Smooth muscle cell (in vitro differentiated cells): Measurements from ENCODE around the gene ATRIP. TPM values are rescaled to one million over a fixed set of nuclear protein-coding genes. Genes with fewer than 3 reads are reported as not detected.
A peak's percentile ranks its signal among the peaks of the same experiment; 100 is the strongest.

Source experiments
- DNase-seq: peaks from one replicate; lab custom pipeline; 2025; ENCODE audit not compliant: unreplicated experiment; lab: John Stamatoyannopoulos, UW
- H2AFZ ChIP-seq: fragments of 200-600 bp; sonication (generic); 2 replicates; pipeline ENCODE4 v1.6.0; 2016; ENCODE audit warnings: antibody characterized with exemption, low read depth, mild to moderate bottlenecking
- H3F3A ChIP-seq: fragments of 200-600 bp; sonication (generic); 2 replicates; pipeline ENCODE4 v1.6.0; 2017; ENCODE audit warnings: antibody characterized with exemption, low read depth
- H3K27ac ChIP-seq: fragments of 200-600 bp; sonication (generic); 2 replicates; pipeline ENCODE4 v1.5.1; 2016; ENCODE audit warnings: low read depth, mild to moderate bottlenecking
- H3K27me3 ChIP-seq: fragments of 200-600 bp; sonication (generic); 2 replicates; pipeline ENCODE4 v1.6.1; 2016; ENCODE audit warnings: low read depth, mild to moderate bottlenecking
- H3K36me3 ChIP-seq: fragments of 200-600 bp; sonication (generic); 2 replicates; pipeline ENCODE4 v1.5.1; 2016; ENCODE audit warnings: low read depth
- H3K4me1 ChIP-seq: fragments of 200-600 bp; sonication (generic); 2 replicates; pipeline ENCODE4 v1.5.1; 2016; ENCODE audit warnings: low read depth
- H3K4me2 ChIP-seq: fragments of 200-600 bp; sonication (generic); 2 replicates; pipeline ENCODE4 v1.6.0; 2016; ENCODE audit warnings: mild to moderate bottlenecking
- H3K4me3 ChIP-seq: fragments of 200-600 bp; sonication (generic); 2 replicates; pipeline ENCODE4 v1.5.1; 2016; ENCODE audit warnings: mild to moderate bottlenecking
- H3K79me2 ChIP-seq: fragments of 200-600 bp; sonication (generic); 2 replicates; pipeline ENCODE4 v1.6.0; 2016; ENCODE audit warnings: low read depth, mild to moderate bottlenecking
- H3K9ac ChIP-seq: fragments of 200-600 bp; sonication (generic); 2 replicates; pipeline ENCODE4 v1.6.0; 2016; ENCODE audit warnings: low read depth
- H3K9me3 ChIP-seq: fragments of 200-600 bp; sonication (generic); replicated peaks from 2 replicates; pipeline ENCODE4 v1.5.1; 2016; ENCODE audit warnings: low read depth
- H4K20me1 ChIP-seq: fragments of 200-600 bp; sonication (generic); 2 replicates; pipeline ENCODE4 v1.6.0; 2016; ENCODE audit warnings: low read depth
- WGBS: methylation state at CpG from one replicate; pipeline ENCODE4 v1.1.7; 2016; ENCODE audit warnings: low lambda C conversion rate; 5-methylcytosine and 5-hydroxymethylcytosine counted together
- polyA plus RNA-seq: library from polyadenylated mRNA; unstranded; fragments of >200 nt; fragmentation: Nextera tagmentation; extraction: Ambion mirVana; gene quantifications from 2 replicates; pipeline ENCODE4 v1.2.1, GENCODE V29; 2016
- total RNA-seq: library from RNA; depleted of rRNA; stranded (reverse); fragments of >200 nt; gene quantifications from 2 replicates; pipeline ENCODE4 v1.2.3, GENCODE V29; 2014
- TF ChIP-seq, protein P1 (sequence below): fragments of 200-600 bp; sonication (generic); IDR thresholded peaks from 2 replicates; pipeline ENCODE4 v1.5.1; 2017; ENCODE audit warnings: borderline replicate concordance, mild to moderate bottlenecking, antibody characterized with exemption; ENCODE audit not compliant: insufficient read depth, poor library complexity, severe bottlenecking

The ATRIP gene
- total and polyA plus RNA-seq, 2 experiments from 2014 or later = 4.0 to 7.3 TPM

DNA sequence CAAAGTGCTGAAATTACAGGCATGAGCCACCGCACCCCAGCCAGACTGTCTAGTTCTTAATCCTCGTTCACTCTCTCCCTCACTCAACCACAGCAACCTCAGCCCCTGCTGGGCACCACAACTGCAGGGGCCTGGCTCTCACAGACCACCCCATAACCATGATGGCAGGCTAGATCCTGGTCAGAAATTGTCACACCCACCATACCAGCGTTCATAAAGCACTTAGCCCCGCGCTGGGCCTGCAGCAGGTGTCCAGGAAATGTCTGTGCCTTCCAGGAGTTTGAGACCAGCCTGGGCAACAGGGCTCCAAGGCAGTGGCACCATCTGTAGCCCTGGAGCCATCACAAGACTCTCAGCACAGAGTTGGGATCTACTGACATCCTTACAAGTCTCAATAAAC is 55.6 kb downstream of the ATRIP start:
- Histone ChIP-seq H4K20me1 (peaks cover 5% of the 10 kb centered on the region), H3F3A (peaks cover 4% of the 10 kb centered on the region), H3K27ac (no peak overlapping the region), H3K27me3 (no peaks in the 10 kb centered on the region), H3K9ac (no peak overlapping the region), H2AFZ (no peak overlapping the region), H3K4me2 (no peak overlapping the region), H3K4me3 (no peak overlapping the region), H3K9me3 (no peaks in the 10 kb centered on the region), H3K36me3 (no peaks in the 10 kb centered on the region), H3K79me2 (no peaks in the 10 kb centered on the region), H3K4me1 (peaks cover 5% of the 10 kb centered on the region)
- 89% methylated on average over 5 of the region's 5 CpGs for WGBS
- DNase-seq = no peak
- TF ChIP-seq, protein P1, sequence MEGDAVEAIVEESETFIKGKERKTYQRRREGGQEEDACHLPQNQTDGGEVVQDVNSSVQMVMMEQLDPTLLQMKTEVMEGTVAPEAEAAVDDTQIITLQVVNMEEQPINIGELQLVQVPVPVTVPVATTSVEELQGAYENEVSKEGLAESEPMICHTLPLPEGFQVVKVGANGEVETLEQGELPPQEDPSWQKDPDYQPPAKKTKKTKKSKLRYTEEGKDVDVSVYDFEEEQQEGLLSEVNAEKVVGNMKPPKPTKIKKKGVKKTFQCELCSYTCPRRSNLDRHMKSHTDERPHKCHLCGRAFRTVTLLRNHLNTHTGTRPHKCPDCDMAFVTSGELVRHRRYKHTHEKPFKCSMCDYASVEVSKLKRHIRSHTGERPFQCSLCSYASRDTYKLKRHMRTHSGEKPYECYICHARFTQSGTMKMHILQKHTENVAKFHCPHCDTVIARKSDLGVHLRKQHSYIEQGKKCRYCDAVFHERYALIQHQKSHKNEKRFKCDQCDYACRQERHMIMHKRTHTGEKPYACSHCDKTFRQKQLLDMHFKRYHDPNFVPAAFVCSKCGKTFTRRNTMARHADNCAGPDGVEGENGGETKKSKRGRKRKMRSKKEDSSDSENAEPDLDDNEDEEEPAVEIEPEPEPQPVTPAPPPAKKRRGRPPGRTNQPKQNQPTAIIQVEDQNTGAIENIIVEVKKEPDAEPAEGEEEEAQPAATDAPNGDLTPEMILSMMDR = no peak

DNA sequence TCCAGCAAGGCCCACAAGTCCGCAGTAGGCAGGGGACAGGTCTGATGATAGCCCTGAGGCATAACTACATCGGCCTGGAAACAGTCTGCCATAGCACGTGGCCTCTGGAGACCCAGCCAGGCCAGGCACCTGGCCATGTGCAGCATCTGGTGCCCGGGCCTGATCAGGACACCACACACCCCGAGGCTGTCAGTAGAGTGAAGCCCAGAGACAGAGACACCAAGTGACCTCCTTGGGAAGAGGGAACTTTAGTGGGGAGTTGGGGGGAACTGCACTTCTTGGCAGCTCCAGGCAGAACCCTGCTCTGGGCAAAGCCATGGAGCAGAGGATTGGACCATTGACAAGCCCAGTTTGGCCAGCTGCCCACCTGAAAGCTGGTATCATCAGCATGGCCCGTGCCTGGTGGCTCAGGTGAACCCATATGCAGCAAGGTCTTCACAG is 56.2 kb downstream of the ATRIP start:
- no peaks in the 10 kb centered on the region for H3K79me2 ChIP-seq
- TF ChIP-seq, protein P1 = no peak
- H3F3A ChIP-seq = peaks cover 7% of the 10 kb centered on the region
- WGBS = 89% methylated on average over 6 of the region's 6 CpGs
- peak overlapping the region; percentile 96 for H3K4me2 ChIP-seq
- H2AFZ ChIP-seq = no peak overlapping the region
- peaks cover 5% of the 10 kb centered on the region for H4K20me1 ChIP-seq
- H3K9ac ChIP-seq = no peak overlapping the region
- DNase-seq = no peak
- H3K4me1 ChIP-seq = peaks cover 5% of the 10 kb centered on the region
- no peaks in the 10 kb centered on the region for H3K36me3 ChIP-seq
- H3K4me3 ChIP-seq = no peak overlapping the region
- no peaks in the 10 kb centered on the region for H3K27me3 ChIP-seq
- peak overlapping the region; percentile 45 for H3K27ac ChIP-seq
- H3K9me3 ChIP-seq = no peaks in the 10 kb centered on the region

DNA sequence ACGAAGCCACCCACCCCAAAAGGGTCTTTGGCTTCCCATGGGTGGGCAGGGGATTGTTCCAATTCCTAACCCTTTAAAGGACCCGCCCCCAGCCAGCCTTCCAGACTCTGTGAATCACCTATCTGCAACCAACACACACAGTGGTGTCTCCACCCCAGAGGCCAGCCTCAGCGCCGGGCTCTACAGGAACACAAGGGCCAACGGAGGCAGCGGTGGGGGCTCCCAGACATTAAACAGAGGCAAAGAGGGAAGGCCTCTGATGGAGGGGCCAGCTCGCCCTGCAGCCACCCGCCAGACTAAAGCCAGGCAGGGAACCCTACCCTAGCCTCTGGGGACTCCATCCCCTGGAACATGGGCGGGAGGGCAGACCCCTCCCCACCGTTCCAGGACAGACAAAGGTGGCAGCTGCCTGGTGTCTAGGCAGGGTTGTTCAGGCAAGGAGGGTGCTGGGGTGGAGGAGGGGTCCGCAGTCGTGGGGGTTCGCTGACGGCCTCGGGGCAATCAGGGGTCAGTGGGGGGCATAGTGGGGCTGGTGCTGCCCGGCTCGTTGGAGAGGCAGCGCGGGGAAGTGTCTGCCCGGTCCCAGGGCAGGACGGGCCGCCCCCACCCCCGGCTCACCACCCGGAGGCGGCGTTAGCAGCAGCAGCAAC is 57.0 kb downstream of the ATRIP start:
- Histone ChIP-seq H3K4me1 (peaks cover 5% of the 10 kb centered on the region), H3K79me2 (no peaks in the 10 kb centered on the region), H3K27me3 (no peaks in the 10 kb centered on the region), H4K20me1 (no peaks in the 10 kb centered on the region), H3K9ac (peak overlapping the region; percentile 57), H3K36me3 (no peaks in the 10 kb centered on the region), H3K9me3 (no peaks in the 10 kb centered on the region), H3K4me3 (peak overlapping the region; percentile 70), H3K4me2 (peak overlapping the region; percentile 96), H2AFZ (peak overlapping the region; percentile 69), H3F3A (peaks cover 7% of the 10 kb centered on the region), H3K27ac (peak overlapping the region; percentile 45)
- TF ChIP-seq, protein P1 = no peak
- 5% methylated on average over 10 of the region's 26 CpGs for WGBS
- peak; percentile 21 for DNase-seq
